Measurements from ENCODE around the gene JAK2. TPM values are rescaled to one million over a fixed set of nuclear protein-coding genes. Genes with fewer than 3 reads are reported as not detected.

The JAK2 gene
- total and polyA plus RNA-seq, 2 experiments from 2014 or later, result 14.3 to 17.1 TPM

- H3K4me1 ChIP-seq (ENCODE audit: insufficient read depth), result peaks cover 15% of the 10 kb centered on the region
- no peak for DNase-seq (ENCODE audit: low spot score)
- TF ChIP-seq CTCF (IDR thresholded peaks at IDR 0.05; ENCODE audit: poor library complexity), result no peak
- TF ChIP-seq EZH2 (IDR thresholded peaks at IDR 0.05; ENCODE audit: borderline replicate concordance), result no peak
- no peaks in the 10 kb centered on the region for H4K20me1 ChIP-seq (ENCODE audit: insufficient read depth, poor library complexity, severe bottlenecking)
- no peaks in the 10 kb centered on the region for H3K9me2 ChIP-seq (replicated peaks; ENCODE audit: insufficient read depth)
- H2AFZ ChIP-seq, result peak overlapping the region; percentile 75
- no peaks in the 10 kb centered on the region for H3K36me3 ChIP-seq (replicated peaks; ENCODE audit: insufficient read depth, low read depth)
- H3K4me3 ChIP-seq, result peak overlapping the region; percentile 87
- H3K79me2 ChIP-seq, result peaks cover 50% of the 10 kb centered on the region
- H3K27ac ChIP-seq, result peak overlapping the region; percentile 100
- 17% methylated on average over 3 of the region's 3 CpGs for WGBS (ENCODE audit: low lambda C conversion rate, missing lambda C conversion rate)
- H3K27me3 ChIP-seq, result no peaks in the 10 kb centered on the region
- H3K4me2 ChIP-seq, result peak overlapping the region; percentile 89
- no peaks in the 10 kb centered on the region for H3K9me3 ChIP-seq (ENCODE audit: low read depth)
These were observed 1.2 kb downstream of the JAK2 start for GRCh38 chr9:4986296-4986695.

GRCh38 chr9:4986783-4987182, 1.7 kb downstream of the JAK2 start:
- peak overlapping the region; percentile 100 for H3K27ac ChIP-seq
- TF ChIP-seq EZH2 (IDR thresholded peaks at IDR 0.05; ENCODE audit: borderline replicate concordance), result no peak
- TF ChIP-seq EZH2phosphoT487 (IDR thresholded peaks at IDR 0.05; ENCODE audit: low read depth, severe bottlenecking, unreplicated experiment), result no peak
- TF ChIP-seq CTCF (IDR thresholded peaks at IDR 0.05; ENCODE audit: poor library complexity), result no peak
- no peaks in the 10 kb centered on the region for H3K9me3 ChIP-seq (ENCODE audit: low read depth)
- peaks cover 52% of the 10 kb centered on the region for H3K79me2 ChIP-seq
- 93% methylated on average over 4 of the region's 4 CpGs for WGBS (ENCODE audit: low lambda C conversion rate, missing lambda C conversion rate)
- H3K4me2 ChIP-seq, result peak overlapping the region; percentile 89
- H3K27me3 ChIP-seq, result no peaks in the 10 kb centered on the region
- no peaks in the 10 kb centered on the region for H3K36me3 ChIP-seq (replicated peaks; ENCODE audit: insufficient read depth, low read depth)
- peaks cover 15% of the 10 kb centered on the region for H3K4me1 ChIP-seq (ENCODE audit: insufficient read depth)
- H2AFZ ChIP-seq, result no peak overlapping the region
- no peaks in the 10 kb centered on the region for H3K9me2 ChIP-seq (replicated peaks; ENCODE audit: insufficient read depth)
- no peak for DNase-seq (ENCODE audit: low spot score)
- H3K4me3 ChIP-seq, result peak overlapping the region; percentile 87
- no peaks in the 10 kb centered on the region for H4K20me1 ChIP-seq (ENCODE audit: insufficient read depth, poor library complexity, severe bottlenecking)

GRCh38 chr9:4987961-4988421, 2.9 kb downstream of the JAK2 start:
- no peaks in the 10 kb centered on the region for H3K9me3 ChIP-seq (ENCODE audit: low read depth)
- DNase-seq (ENCODE audit: low spot score), result peak; percentile 78
- peaks cover 15% of the 10 kb centered on the region for H3K4me1 ChIP-seq (ENCODE audit: insufficient read depth)
- peak overlapping the region; percentile 45 for H3K27ac ChIP-seq
- H3K27me3 ChIP-seq, result no peaks in the 10 kb centered on the region
- WGBS (ENCODE audit: low lambda C conversion rate, missing lambda C conversion rate), result 81% methylated on average over 2 of the region's 2 CpGs
- H3K9me2 ChIP-seq (replicated peaks; ENCODE audit: insufficient read depth), result no peaks in the 10 kb centered on the region
- TF ChIP-seq CTCF (IDR thresholded peaks at IDR 0.05; ENCODE audit: poor library complexity), result peak; percentile 67
- TF ChIP-seq EZH2 (IDR thresholded peaks at IDR 0.05; ENCODE audit: borderline replicate concordance), result no peak
- peak overlapping the region; percentile 89 for H3K4me2 ChIP-seq
- H2AFZ ChIP-seq, result no peak overlapping the region
- H4K20me1 ChIP-seq (ENCODE audit: insufficient read depth, poor library complexity, severe bottlenecking), result no peaks in the 10 kb centered on the region
- peaks cover 52% of the 10 kb centered on the region for H3K79me2 ChIP-seq
- no peaks in the 10 kb centered on the region for H3K36me3 ChIP-seq (replicated peaks; ENCODE audit: insufficient read depth, low read depth)
- H3K4me3 ChIP-seq, result no peak overlapping the region

- Histone ChIP-seq H3K27me3 (no peaks in the 10 kb centered on the region), H3K27ac (peak overlapping the region; percentile 79), H3K36me3 (replicated peaks; ENCODE audit: insufficient read depth, low read depth) (no peaks in the 10 kb centered on the region), H3K4me3 (no peak overlapping the region), H3K9me2 (replicated peaks; ENCODE audit: insufficient read depth) (no peaks in the 10 kb centered on the region), H4K20me1 (ENCODE audit: insufficient read depth, poor library complexity, severe bottlenecking) (no peaks in the 10 kb centered on the region), H2AFZ (no peak overlapping the region), H3K4me1 (ENCODE audit: insufficient read depth) (peaks cover 11% of the 10 kb centered on the region), H3K9me3 (ENCODE audit: low read depth) (no peaks in the 10 kb centered on the region), H3K79me2 (peaks cover 61% of the 10 kb centered on the region), H3K4me2 (no peak overlapping the region)
- DNase-seq (ENCODE audit: low spot score), result no peak
- WGBS (ENCODE audit: low lambda C conversion rate, missing lambda C conversion rate), result 93% methylated on average over 1 of the region's 1 CpG
- no peak for TF ChIP-seq CTCF (IDR thresholded peaks at IDR 0.05; ENCODE audit: poor library complexity)
- TF ChIP-seq EZH2 (IDR thresholded peaks at IDR 0.05; ENCODE audit: borderline replicate concordance), result no peak
- TF ChIP-seq EZH2phosphoT487 (IDR thresholded peaks at IDR 0.05; ENCODE audit: low read depth, severe bottlenecking, unreplicated experiment), result no peak
These were observed 7.8 kb downstream of the JAK2 start for GRCh38 chr9:4992872-4993271.
